ENCODE measurements around the gene HOXC11.

- TF ChIP-seq, protein P1, sequence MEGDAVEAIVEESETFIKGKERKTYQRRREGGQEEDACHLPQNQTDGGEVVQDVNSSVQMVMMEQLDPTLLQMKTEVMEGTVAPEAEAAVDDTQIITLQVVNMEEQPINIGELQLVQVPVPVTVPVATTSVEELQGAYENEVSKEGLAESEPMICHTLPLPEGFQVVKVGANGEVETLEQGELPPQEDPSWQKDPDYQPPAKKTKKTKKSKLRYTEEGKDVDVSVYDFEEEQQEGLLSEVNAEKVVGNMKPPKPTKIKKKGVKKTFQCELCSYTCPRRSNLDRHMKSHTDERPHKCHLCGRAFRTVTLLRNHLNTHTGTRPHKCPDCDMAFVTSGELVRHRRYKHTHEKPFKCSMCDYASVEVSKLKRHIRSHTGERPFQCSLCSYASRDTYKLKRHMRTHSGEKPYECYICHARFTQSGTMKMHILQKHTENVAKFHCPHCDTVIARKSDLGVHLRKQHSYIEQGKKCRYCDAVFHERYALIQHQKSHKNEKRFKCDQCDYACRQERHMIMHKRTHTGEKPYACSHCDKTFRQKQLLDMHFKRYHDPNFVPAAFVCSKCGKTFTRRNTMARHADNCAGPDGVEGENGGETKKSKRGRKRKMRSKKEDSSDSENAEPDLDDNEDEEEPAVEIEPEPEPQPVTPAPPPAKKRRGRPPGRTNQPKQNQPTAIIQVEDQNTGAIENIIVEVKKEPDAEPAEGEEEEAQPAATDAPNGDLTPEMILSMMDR (conservative IDR thresholded peaks at IDR 0.05; ENCODE audit: low read depth, low read length) = no peak
- TF ChIP-seq EZH2 (IDR thresholded peaks at IDR 0.05; ENCODE audit: borderline replicate concordance, low read depth, low read length, poor library complexity, severe bottlenecking) = no peak
Observed at GRCh38 chr12:53960187-53961024, 12.5 kb upstream of the HOXC11 start.
